ENCODE results near the gene UQCRQ.

Gene UQCRQ

GRCh38 chr5:132867046-132867451, 607 bp downstream of the UQCRQ start:
- Histone ChIP-seq H3K36me3 (ENCODE audit: control insufficient read depth in 5 of 5, insufficient read depth in 5 of 5, low read length in 5 of 5) (peaks cover 0 to 32% (median 17%) of the 10 kb centered on the region in 5 donors), H3K9me3 (ENCODE audit: control insufficient read depth in 5 of 5, low read length in 5 of 5) (no peaks in the 10 kb centered on the region), H3K27ac (ENCODE audit: low read depth, low read length) (peak overlapping the region; percentile 94), H3K9ac (ENCODE audit: low read length in 5 of 5) (peak overlapping the region; percentile 70 to 95 (median 82)), H3K4me3 (ENCODE audit: low read depth in 1 of 5, low read length in 5 of 5) (peak overlapping the region; percentile 68 to 92 (median 81)), H3K4me1 (ENCODE audit: control insufficient read depth in 5 of 5, insufficient read depth in 5 of 5, low read length in 5 of 5) (peaks cover 0 to 25% (median 15%) of the 10 kb centered on the region in 5 donors), H3K27me3 (ENCODE audit: control insufficient read depth in 5 of 5, insufficient read depth in 4 of 5, low read length in 5 of 5) (no peaks in the 10 kb centered on the region)

- H3K36me3 ChIP-seq (ENCODE audit: control insufficient read depth in 5 of 5, insufficient read depth in 5 of 5, low read length in 5 of 5), result peaks cover 0 to 38% (median 23%) of the 10 kb centered on the region in 5 donors
- no peak overlapping the region for H3K4me3 ChIP-seq (ENCODE audit: low read depth in 1 of 5, low read length in 5 of 5)
- H3K4me1 ChIP-seq (ENCODE audit: control insufficient read depth in 5 of 5, insufficient read depth in 5 of 5, low read length in 5 of 5), result peaks cover 0 to 36% (median 28%) of the 10 kb centered on the region in 5 donors
- no peak overlapping the region for H3K27ac ChIP-seq (ENCODE audit: low read depth, low read length)
- H3K27me3 ChIP-seq (ENCODE audit: control insufficient read depth in 5 of 5, insufficient read depth in 4 of 5, low read length in 5 of 5), result no peaks in the 10 kb centered on the region
- peak overlapping the region in 1 of 5 donors; percentile 36 for H3K9ac ChIP-seq (ENCODE audit: low read length in 5 of 5)
- no peaks in the 10 kb centered on the region for H3K9me3 ChIP-seq (ENCODE audit: control insufficient read depth in 5 of 5, low read length in 5 of 5)
Observed at GRCh38 chr5:132868754-132869153, 2.3 kb downstream of the UQCRQ start.

- H3K9ac ChIP-seq (ENCODE audit: low read length in 5 of 5), result no peak overlapping the region
- peaks cover 0 to 31% (median 26%) of the 10 kb centered on the region in 5 donors for H3K4me1 ChIP-seq (ENCODE audit: control insufficient read depth in 5 of 5, insufficient read depth in 5 of 5, low read length in 5 of 5)
- H3K27me3 ChIP-seq (ENCODE audit: control insufficient read depth in 5 of 5, insufficient read depth in 4 of 5, low read length in 5 of 5), result no peaks in the 10 kb centered on the region
- no peaks in the 10 kb centered on the region for H3K9me3 ChIP-seq (ENCODE audit: control insufficient read depth in 5 of 5, low read length in 5 of 5)
- H3K36me3 ChIP-seq (ENCODE audit: control insufficient read depth in 5 of 5, insufficient read depth in 5 of 5, low read length in 5 of 5), result peaks cover 5 to 48% (median 31%) of the 10 kb centered on the region in 5 donors
- no peak overlapping the region for H3K4me3 ChIP-seq (ENCODE audit: low read depth in 1 of 5, low read length in 5 of 5)
- no peak overlapping the region for H3K27ac ChIP-seq (ENCODE audit: low read depth, low read length)
Observed at GRCh38 chr5:132870801-132871200, 4.4 kb downstream of the UQCRQ start.

- H3K27me3 ChIP-seq (ENCODE audit: control insufficient read depth in 5 of 5, insufficient read depth in 4 of 5, low read length in 5 of 5), result no peaks in the 10 kb centered on the region
- H3K9ac ChIP-seq (ENCODE audit: low read length in 5 of 5), result no peak overlapping the region
- H3K27ac ChIP-seq (ENCODE audit: low read depth, low read length), result no peak overlapping the region
- H3K4me1 ChIP-seq (ENCODE audit: control insufficient read depth in 5 of 5, insufficient read depth in 5 of 5, low read length in 5 of 5), result peaks cover 0 to 27% (median 22%) of the 10 kb centered on the region in 5 donors
- H3K4me3 ChIP-seq (ENCODE audit: low read depth in 1 of 5, low read length in 5 of 5), result no peak overlapping the region
- peaks cover 11 to 48% (median 38%) of the 10 kb centered on the region in 5 donors for H3K36me3 ChIP-seq (ENCODE audit: control insufficient read depth in 5 of 5, insufficient read depth in 5 of 5, low read length in 5 of 5)
- H3K9me3 ChIP-seq (ENCODE audit: control insufficient read depth in 5 of 5, low read length in 5 of 5), result no peaks in the 10 kb centered on the region
Observed at GRCh38 chr5:132871459-132872284, 5.2 kb downstream of the UQCRQ start.

DNA sequence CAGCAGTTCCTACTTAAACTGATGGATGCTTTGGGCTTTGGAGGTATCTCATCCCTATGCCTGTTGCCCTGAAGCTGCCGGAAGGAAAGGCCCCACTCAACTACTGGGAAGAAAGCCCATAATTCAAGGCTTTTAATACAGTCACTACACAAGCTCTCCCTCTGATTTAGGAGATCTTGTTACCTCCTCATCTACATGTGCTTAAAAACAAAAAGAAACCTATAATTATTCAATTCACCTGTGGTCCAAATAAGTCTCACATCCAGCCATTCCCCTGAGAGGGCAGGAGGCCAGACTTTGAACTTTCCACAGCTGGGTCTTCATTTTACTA, 6.3 kb downstream of the UQCRQ start:
- Histone ChIP-seq H3K4me3 (ENCODE audit: low read depth in 1 of 5, low read length in 5 of 5) (no peak overlapping the region), H3K27ac (ENCODE audit: low read depth, low read length) (no peak overlapping the region), H3K9me3 (ENCODE audit: control insufficient read depth in 5 of 5, low read length in 5 of 5) (no peaks in the 10 kb centered on the region), H3K4me1 (ENCODE audit: control insufficient read depth in 5 of 5, insufficient read depth in 5 of 5, low read length in 5 of 5) (peaks cover 0 to 17% (median 14%) of the 10 kb centered on the region in 5 donors), H3K36me3 (ENCODE audit: control insufficient read depth in 5 of 5, insufficient read depth in 5 of 5, low read length in 5 of 5) (peaks cover 11 to 48% (median 41%) of the 10 kb centered on the region in 5 donors), H3K9ac (ENCODE audit: low read length in 5 of 5) (no peak overlapping the region), H3K27me3 (ENCODE audit: control insufficient read depth in 5 of 5, insufficient read depth in 4 of 5, low read length in 5 of 5) (no peaks in the 10 kb centered on the region)

DNA sequence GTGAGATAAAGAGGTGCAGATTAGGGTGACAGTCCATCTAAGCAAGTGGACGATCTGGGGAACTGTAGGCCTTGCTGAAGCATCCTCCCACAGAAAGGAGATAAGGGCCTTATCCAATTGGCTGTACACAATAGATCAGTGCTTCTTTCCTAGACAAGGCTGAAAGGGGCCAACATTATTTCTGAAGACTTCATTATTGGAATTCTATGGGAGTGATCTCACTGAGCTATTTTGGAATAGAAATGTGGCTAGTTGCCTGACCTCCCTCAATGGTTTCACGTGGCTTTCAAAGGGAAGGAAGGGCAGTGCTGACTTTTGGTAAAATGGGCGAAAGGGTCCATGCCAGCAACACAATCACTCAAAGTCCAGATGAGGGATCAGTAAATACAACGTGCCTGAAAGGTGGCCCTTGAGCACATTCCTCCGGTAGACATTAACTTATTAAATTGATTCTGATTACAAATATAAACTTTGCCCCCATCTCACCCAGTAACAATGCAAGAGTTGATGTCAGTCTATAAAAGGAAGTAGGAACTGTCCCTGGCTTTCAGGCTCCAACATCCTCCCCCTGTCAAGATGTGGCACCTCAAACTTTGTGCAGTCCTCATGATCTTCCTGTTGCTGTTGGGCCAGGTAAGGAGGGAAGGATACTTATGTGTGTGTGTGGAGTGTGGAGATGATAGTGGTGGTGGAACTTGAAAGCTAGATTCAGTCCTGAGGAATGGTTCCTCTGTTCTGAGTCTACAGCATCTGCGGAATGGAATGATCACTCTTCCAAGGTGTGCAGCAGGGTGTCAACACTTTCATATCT, 6.9 kb downstream of the UQCRQ start, which contains the start of gene LEAP2:
Gene LEAP2, plus strand, starts transcription at position 550 of the 811 bp plus-strand sequence. Its CDS starts 27 bp downstream, at position 577.
- peaks cover 14 to 48% (median 41%) of the 10 kb centered on the region in 5 donors for H3K36me3 ChIP-seq (ENCODE audit: control insufficient read depth in 5 of 5, insufficient read depth in 5 of 5, low read length in 5 of 5)
- no peak within 1 kb of the TSS for H3K27ac ChIP-seq (ENCODE audit: low read depth, low read length)
- no peak within 1 kb of the TSS for H3K4me3 ChIP-seq (ENCODE audit: low read depth in 1 of 5, low read length in 5 of 5)

DNA sequence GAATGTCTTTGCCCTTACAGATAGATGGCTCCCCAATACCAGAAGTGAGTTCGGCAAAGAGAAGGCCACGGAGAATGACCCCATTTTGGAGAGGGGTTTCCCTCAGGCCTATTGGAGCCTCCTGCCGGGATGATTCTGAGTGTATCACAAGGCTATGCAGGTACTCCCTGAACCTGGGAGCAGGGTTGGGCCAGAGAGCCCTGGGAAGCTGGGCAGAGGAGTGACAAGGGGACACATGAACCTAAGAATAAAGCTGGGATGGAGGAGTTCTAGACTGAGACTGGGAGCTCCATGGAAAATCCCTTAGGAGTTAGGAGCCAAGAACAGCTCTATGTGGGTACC, 7.5 kb downstream of the UQCRQ start:
- Histone ChIP-seq H3K36me3 (ENCODE audit: control insufficient read depth in 5 of 5, insufficient read depth in 5 of 5, low read length in 5 of 5) (peaks cover 19 to 50% (median 40%) of the 10 kb centered on the region in 5 donors), H3K4me1 (ENCODE audit: control insufficient read depth in 5 of 5, insufficient read depth in 5 of 5, low read length in 5 of 5) (peaks cover 0 to 14% (median 12%) of the 10 kb centered on the region in 5 donors), H3K9me3 (ENCODE audit: control insufficient read depth in 5 of 5, low read length in 5 of 5) (no peaks in the 10 kb centered on the region), H3K9ac (ENCODE audit: low read length in 5 of 5) (no peak overlapping the region), H3K27ac (ENCODE audit: low read depth, low read length) (no peak overlapping the region), H3K27me3 (ENCODE audit: control insufficient read depth in 5 of 5, insufficient read depth in 4 of 5, low read length in 5 of 5) (no peaks in the 10 kb centered on the region), H3K4me3 (ENCODE audit: low read depth in 1 of 5, low read length in 5 of 5) (no peak overlapping the region)

More for the DNA sequence above, 6.9 kb downstream of the UQCRQ start, which contains the start of gene LEAP2:
- H3K9ac ChIP-seq (ENCODE audit: low read length in 5 of 5), result no peak within 1 kb of the TSS
- no peaks in the 10 kb centered on the region for H3K9me3 ChIP-seq (ENCODE audit: control insufficient read depth in 5 of 5, low read length in 5 of 5)
- H3K4me1 ChIP-seq (ENCODE audit: control insufficient read depth in 5 of 5, insufficient read depth in 5 of 5, low read length in 5 of 5), result peaks cover 0 to 14% (median 12%) of the 10 kb centered on the region in 5 donors
- H3K27me3 ChIP-seq (ENCODE audit: control insufficient read depth in 5 of 5, insufficient read depth in 4 of 5, low read length in 5 of 5), result no peaks in the 10 kb centered on the region

GRCh38 chr5:132876020-132876759, 9.7 kb downstream of the UQCRQ start:
- Histone ChIP-seq H3K27me3 (ENCODE audit: control insufficient read depth in 5 of 5, insufficient read depth in 4 of 5, low read length in 5 of 5) (no peaks in the 10 kb centered on the region), H3K27ac (ENCODE audit: low read depth, low read length) (no peak overlapping the region), H3K4me3 (ENCODE audit: low read depth in 1 of 5, low read length in 5 of 5) (no peak overlapping the region), H3K4me1 (ENCODE audit: control insufficient read depth in 5 of 5, insufficient read depth in 5 of 5, low read length in 5 of 5) (peaks cover 0 to 14% (median 12%) of the 10 kb centered on the region in 5 donors), H3K9ac (ENCODE audit: low read length in 5 of 5) (no peak overlapping the region), H3K9me3 (ENCODE audit: control insufficient read depth in 5 of 5, low read length in 5 of 5) (no peaks in the 10 kb centered on the region), H3K36me3 (ENCODE audit: control insufficient read depth in 5 of 5, insufficient read depth in 5 of 5, low read length in 5 of 5) (peaks cover 39 to 63% (median 49%) of the 10 kb centered on the region in 5 donors)

DNA sequence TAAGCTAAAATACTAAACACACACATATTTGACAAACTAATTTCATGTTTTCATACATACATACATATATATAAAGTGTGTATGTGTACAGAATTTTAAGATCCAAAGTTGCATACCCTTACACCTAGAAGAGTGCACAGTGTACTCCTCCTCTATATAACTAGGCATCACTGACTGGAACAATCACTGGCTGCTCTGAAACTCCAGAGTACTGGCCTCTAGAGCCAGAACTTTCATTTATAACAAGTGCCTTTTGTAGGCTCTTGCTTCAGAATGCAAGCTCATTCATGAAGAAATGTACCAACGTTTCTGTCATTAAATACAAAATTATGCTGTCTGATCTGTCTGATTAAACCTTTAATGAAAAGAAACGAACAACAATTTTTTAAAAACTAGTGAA, 11.0 kb downstream of the UQCRQ start:
- Histone ChIP-seq H3K4me3 (ENCODE audit: low read depth in 1 of 5, low read length in 5 of 5) (no peak overlapping the region), H3K27me3 (ENCODE audit: control insufficient read depth in 5 of 5, insufficient read depth in 4 of 5, low read length in 5 of 5) (no peaks in the 10 kb centered on the region), H3K4me1 (ENCODE audit: control insufficient read depth in 5 of 5, insufficient read depth in 5 of 5, low read length in 5 of 5) (peaks cover 0 to 14% (median 12%) of the 10 kb centered on the region in 5 donors), H3K36me3 (ENCODE audit: control insufficient read depth in 5 of 5, insufficient read depth in 5 of 5, low read length in 5 of 5) (peaks cover 43 to 71% (median 52%) of the 10 kb centered on the region in 5 donors), H3K9ac (ENCODE audit: low read length in 5 of 5) (no peak overlapping the region), H3K27ac (ENCODE audit: low read depth, low read length) (no peak overlapping the region), H3K9me3 (ENCODE audit: control insufficient read depth in 5 of 5, low read length in 5 of 5) (no peaks in the 10 kb centered on the region)

All from subcutaneous abdominal adipose tissue (tissue), 5 donors.